NT2/D1 (cell line): Measurements from ENCODE around the gene CFAP65.
A peak's percentile ranks its signal among the peaks of the same experiment; 100 is the strongest.

Experiments used
- DNase-seq: peaks from one replicate; pipeline ENCODE4 v3.0.0-alpha.2; 2011; ENCODE audit warnings: low read depth, low spot score
- H3K27me3 ChIP-seq: 2 replicates; pipeline ENCODE4 v1.6.0; 2011; ENCODE audit warnings: mild to moderate bottlenecking; ENCODE audit not compliant: insufficient read length, insufficient read depth
- H3K36me3 ChIP-seq: 2 replicates; pipeline ENCODE4 v1.6.1; 2011; ENCODE audit warnings: mild to moderate bottlenecking, low read length, mixed read lengths; ENCODE audit not compliant: insufficient read depth, insufficient read length
- H3K4me1 ChIP-seq: 2 replicates; pipeline ENCODE4 v1.5.1; 2011; ENCODE audit not compliant: insufficient read depth, insufficient read length
- H3K4me3 ChIP-seq: 2 replicates; pipeline ENCODE4 v1.5.1; 2011; ENCODE audit warnings: low read depth; ENCODE audit not compliant: insufficient read length
- H3K9ac ChIP-seq: 2 replicates; pipeline ENCODE4 v1.6.0; 2011; ENCODE audit warnings: low read depth; ENCODE audit not compliant: insufficient read length
- H3K9me3 ChIP-seq: 2 replicates; pipeline ENCODE4 v1.5.1; 2011; ENCODE audit warnings: mild to moderate bottlenecking, low read length; ENCODE audit not compliant: insufficient read depth
- SUZ12 ChIP-seq: IDR thresholded peaks from 2 replicates; pipeline ENCODE4 v1.6.1; 2011; ENCODE audit not compliant: insufficient read length, insufficient read depth; ENCODE audit errors: extremely low read depth
- YY1 ChIP-seq: IDR thresholded peaks from 2 replicates; pipeline ENCODE4 v1.6.1; 2011; ENCODE audit not compliant: insufficient read length, insufficient read depth
- ZNF274 ChIP-seq: IDR thresholded peaks from 2 replicates; pipeline ENCODE4 v1.6.1; 2011; ENCODE audit warnings: mild to moderate bottlenecking, low read depth, low read length

CFAP65 gene

DNA sequence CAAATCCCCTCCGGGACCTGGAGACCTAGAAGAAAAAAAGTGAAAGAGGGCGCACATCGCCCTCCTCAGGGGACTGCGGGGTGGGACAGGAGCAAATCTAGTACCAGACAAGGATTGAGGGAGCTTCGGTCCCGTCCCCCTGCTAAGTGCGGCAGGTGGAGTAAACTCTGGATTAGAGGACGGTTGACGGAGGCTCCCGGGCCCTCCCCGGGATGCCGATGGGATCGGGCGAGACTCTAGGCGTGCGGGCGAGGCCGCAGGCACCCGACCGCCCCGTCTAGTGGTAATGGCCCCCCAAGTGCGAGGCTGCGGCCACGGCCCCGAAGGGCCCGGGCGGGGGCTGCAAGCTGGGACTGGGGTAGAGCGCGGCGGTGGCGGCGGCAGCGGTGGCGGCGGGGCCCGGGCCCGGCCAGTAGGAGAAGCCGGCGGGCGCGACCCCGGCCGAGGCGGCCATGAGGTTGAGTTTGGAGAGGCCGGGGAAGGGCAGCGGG, 59.9 kb downstream of the CFAP65 start:
- Histone ChIP-seq H3K9ac (no peak overlapping the region), H3K36me3 (no peaks in the 10 kb centered on the region), H3K4me3 (peak overlapping the region; percentile 29), H3K27me3 (peaks cover 91% of the 10 kb centered on the region), H3K9me3 (no peaks in the 10 kb centered on the region), H3K4me1 (peaks cover 22% of the 10 kb centered on the region)
- no peak for TF ChIP-seq YY1
- no peak for TF ChIP-seq SUZ12
- TF ChIP-seq ZNF274 = no peak
- no peak for DNase-seq

DNA sequence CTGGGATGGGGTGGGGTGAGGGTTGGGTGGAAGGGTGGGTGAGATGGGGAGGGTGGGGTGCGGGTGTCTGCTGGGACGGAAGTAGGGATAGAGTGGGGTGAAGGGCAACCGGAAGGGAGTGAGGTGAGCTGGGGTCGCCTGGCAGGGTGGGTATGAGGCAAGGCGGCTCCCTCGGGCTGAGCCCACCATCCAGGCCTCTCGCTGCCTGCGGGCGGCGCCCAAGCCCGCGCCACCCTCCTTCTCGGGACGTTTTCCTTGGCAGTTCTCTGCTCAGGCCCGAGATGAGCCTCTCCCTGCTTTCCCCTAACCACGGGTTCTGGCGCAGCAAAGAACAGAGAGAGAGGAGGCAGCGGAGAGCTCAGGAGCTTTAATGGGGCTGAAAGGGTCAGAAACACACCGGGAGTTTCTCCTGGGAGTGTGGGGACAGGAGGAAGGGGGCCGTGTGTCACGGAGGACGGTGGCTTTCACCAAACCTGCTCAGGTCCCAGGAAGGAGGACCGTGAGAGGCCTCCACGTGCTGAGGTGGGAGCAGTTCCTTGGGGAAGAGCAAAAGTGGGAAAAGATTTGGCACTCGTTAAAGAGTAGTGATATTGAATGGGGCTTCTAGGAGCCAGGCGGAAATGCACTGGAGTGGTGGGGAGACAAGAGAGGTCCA, 60.5 kb downstream of the CFAP65 start:
- no peaks in the 10 kb centered on the region for H3K36me3 ChIP-seq
- H3K4me1 ChIP-seq = peaks cover 22% of the 10 kb centered on the region
- peak overlapping the region; percentile 22 for H3K4me3 ChIP-seq
- H3K27me3 ChIP-seq = peaks cover 91% of the 10 kb centered on the region
- H3K9ac ChIP-seq = no peak overlapping the region
- H3K9me3 ChIP-seq = no peaks in the 10 kb centered on the region
- DNase-seq = no peak
- TF ChIP-seq ZNF274 = no peak
- TF ChIP-seq SUZ12 = no peak
- TF ChIP-seq YY1 = no peak

- peak; percentile 87 for DNase-seq
- H3K27me3 ChIP-seq = peaks cover 92% of the 10 kb centered on the region
- peaks cover 22% of the 10 kb centered on the region for H3K4me1 ChIP-seq
- no peaks in the 10 kb centered on the region for H3K9me3 ChIP-seq
- H3K36me3 ChIP-seq = no peaks in the 10 kb centered on the region
- TF ChIP-seq SUZ12 = peak; percentile 30
- no peak for TF ChIP-seq ZNF274
- peak overlapping the region; percentile 53 for H3K9ac ChIP-seq
- no peak overlapping the region for H3K4me3 ChIP-seq
Measured at GRCh38 chr2:218979846-218980734, 61.2 kb downstream of the CFAP65 start.

DNA sequence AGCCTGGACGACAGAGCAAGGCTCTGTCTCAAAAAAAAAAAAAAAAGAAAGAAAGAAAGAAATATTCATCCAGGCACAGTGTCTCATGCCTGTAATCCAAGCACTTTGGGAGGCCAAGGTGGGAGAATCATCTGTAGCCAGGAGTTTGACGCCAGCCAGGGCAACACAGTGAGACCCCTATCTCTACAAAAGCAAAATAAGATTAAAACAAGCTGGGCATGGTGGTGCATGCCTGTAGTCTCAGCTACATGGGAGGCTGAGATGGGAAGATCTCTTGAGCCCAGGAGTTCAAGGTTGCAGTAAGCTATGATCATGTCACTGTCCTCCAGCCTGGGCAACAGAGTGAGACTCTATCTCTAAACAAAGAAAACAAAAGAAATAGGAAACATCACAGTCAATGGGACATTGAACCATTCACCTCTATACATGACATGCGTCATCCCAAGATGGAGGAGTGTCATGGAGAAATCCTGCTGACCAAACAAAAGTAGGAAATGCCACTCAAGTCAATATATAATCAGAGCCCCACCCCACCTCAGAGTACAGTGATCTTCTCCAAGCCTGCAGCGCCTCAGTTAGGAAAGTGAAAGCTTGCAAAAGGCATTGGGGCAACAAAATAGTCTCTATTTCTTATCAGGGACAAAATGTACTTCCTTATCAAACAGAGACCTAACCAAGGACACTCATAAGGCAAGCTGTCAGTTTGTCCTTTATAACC, 66.1 kb downstream of the CFAP65 start:
- Histone ChIP-seq H3K9ac (no peak overlapping the region), H3K4me1 (peaks cover 6% of the 10 kb centered on the region), H3K27me3 (peaks cover 69% of the 10 kb centered on the region), H3K36me3 (no peaks in the 10 kb centered on the region), H3K4me3 (no peak overlapping the region), H3K9me3 (no peaks in the 10 kb centered on the region)
- no peak for DNase-seq
- TF ChIP-seq YY1 (no peak), SUZ12 (no peak), ZNF274 (no peak)

GRCh38 chr2:218970894-218971293, 70.4 kb downstream of the CFAP65 start:
- no peak for TF ChIP-seq SUZ12
- TF ChIP-seq YY1 = no peak
- TF ChIP-seq ZNF274 = no peak
- Histone ChIP-seq H3K27me3 (peaks cover 37% of the 10 kb centered on the region), H3K36me3 (no peaks in the 10 kb centered on the region), H3K4me1 (peaks cover 4% of the 10 kb centered on the region), H3K4me3 (no peak overlapping the region), H3K9ac (no peak overlapping the region), H3K9me3 (no peaks in the 10 kb centered on the region)
- DNase-seq = no peak

DNA sequence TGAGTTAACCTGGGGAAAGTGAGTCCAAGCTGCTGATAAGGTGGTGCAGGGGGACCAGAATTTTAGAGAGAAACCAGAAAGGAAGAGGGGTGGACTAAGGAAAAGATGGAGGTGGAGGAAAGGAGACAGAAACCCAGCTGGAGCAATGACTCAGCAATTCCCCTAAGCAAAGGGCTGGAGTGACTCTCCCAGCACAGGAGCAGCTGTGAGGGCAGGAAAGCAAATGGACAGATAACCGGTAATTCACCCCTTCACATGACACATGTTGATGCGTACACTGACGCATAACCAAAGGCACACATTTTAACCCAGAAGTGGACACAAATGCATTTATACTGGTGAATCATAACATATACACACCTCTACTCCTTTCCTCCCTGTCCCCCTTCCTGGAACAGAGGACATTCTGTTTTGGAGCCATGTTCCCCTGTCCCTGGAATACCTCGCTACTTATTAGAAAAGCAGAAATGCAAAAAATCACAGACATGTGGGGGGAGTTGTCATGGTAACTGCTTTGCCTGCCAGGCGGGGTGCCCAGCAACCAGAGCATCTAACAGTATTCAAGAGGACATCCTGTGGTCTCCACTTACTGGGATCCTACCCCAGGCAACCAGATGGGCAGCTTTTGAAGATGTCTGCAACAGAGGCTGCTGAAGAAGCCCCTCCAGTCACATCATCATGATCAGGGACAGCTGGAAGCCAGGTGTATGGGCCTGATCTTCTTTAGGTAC, 77.1 kb downstream of the CFAP65 start:
- Histone ChIP-seq H3K9me3 (no peaks in the 10 kb centered on the region), H3K4me1 (peaks cover 13% of the 10 kb centered on the region), H3K9ac (peak overlapping the region; percentile 46), H3K27me3 (peaks cover 36% of the 10 kb centered on the region), H3K4me3 (no peak overlapping the region), H3K36me3 (no peaks in the 10 kb centered on the region)
- no peak for DNase-seq
- TF ChIP-seq YY1 (no peak), SUZ12 (no peak), ZNF274 (no peak)
